ENCODE results near the gene CNIH3. TPM values are rescaled to one million over a fixed set of nuclear protein-coding genes. Genes with fewer than 3 reads are reported as not detected.

CNIH3 gene
- total RNA-seq, 1 donor = 3.6 TPM

DNA sequence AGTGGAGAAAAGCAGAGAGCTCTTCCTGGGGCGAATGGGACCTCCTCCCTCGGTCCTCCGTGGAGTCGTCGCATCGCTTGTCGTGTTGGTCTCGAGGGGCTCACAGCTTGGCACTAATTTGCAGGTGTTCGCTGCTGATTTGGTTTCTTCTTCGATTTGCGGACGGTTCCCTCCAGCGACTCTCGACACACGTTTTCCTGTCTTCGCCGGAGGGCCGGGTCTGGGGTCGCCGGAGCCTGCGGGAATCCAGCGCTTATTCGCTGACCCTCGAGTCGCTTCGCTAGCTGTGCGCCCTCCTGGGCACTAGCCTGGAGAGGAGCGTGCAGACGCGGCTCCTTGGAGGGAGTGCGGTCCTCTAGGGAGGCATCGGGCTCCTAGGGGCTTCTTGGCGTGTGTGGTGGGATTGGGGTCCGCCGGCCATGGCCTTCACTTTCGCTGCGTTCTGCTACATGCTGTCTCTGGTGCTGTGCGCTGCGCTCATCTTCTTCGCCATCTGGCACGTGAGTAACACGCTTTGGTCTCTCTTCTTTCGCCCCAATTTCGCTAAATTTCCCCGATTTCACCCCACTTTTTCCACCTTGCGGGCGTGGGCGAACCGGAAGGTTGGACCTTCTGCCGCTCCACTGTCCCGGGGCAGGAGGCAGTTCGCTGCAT lies 766 bp downstream of the CNIH3 start:
- peaks cover 8% of the 10 kb centered on the region for H3K4me1 ChIP-seq (ENCODE audit: insufficient read depth, low read length)
- no peaks in the 10 kb centered on the region for H4K20me1 ChIP-seq (ENCODE audit: insufficient read depth, low read length)
- peak overlapping the region; percentile 42 for H2AFZ ChIP-seq (ENCODE audit: low read length)
- TF ChIP-seq, protein P1, sequence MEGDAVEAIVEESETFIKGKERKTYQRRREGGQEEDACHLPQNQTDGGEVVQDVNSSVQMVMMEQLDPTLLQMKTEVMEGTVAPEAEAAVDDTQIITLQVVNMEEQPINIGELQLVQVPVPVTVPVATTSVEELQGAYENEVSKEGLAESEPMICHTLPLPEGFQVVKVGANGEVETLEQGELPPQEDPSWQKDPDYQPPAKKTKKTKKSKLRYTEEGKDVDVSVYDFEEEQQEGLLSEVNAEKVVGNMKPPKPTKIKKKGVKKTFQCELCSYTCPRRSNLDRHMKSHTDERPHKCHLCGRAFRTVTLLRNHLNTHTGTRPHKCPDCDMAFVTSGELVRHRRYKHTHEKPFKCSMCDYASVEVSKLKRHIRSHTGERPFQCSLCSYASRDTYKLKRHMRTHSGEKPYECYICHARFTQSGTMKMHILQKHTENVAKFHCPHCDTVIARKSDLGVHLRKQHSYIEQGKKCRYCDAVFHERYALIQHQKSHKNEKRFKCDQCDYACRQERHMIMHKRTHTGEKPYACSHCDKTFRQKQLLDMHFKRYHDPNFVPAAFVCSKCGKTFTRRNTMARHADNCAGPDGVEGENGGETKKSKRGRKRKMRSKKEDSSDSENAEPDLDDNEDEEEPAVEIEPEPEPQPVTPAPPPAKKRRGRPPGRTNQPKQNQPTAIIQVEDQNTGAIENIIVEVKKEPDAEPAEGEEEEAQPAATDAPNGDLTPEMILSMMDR (IDR thresholded peaks at IDR 0.05; ENCODE audit: extremely low read depth, low read depth, low read length) = no peak
- peak overlapping the region; percentile 71 for H3K4me3 ChIP-seq (ENCODE audit: insufficient read depth, low read length)
- no peaks in the 10 kb centered on the region for H3K36me3 ChIP-seq (ENCODE audit: insufficient read depth, low read length)
- H3K9me3 ChIP-seq (ENCODE audit: low read depth, low read length) = no peaks in the 10 kb centered on the region
- H3K79me2 ChIP-seq (ENCODE audit: insufficient read depth, low read length) = peaks cover 37% of the 10 kb centered on the region
- peak overlapping the region; percentile 79 for H3K4me2 ChIP-seq (ENCODE audit: insufficient read depth, low read length)
- no peak overlapping the region for H3K27ac ChIP-seq (ENCODE audit: low read depth, low read length)
- DNase-seq (ENCODE audit: insufficient read length, low spot score, missing footprints) = peak; percentile 58
- peaks cover 50% of the 10 kb centered on the region for H3K27me3 ChIP-seq (ENCODE audit: insufficient read depth, low read length)

DNA sequence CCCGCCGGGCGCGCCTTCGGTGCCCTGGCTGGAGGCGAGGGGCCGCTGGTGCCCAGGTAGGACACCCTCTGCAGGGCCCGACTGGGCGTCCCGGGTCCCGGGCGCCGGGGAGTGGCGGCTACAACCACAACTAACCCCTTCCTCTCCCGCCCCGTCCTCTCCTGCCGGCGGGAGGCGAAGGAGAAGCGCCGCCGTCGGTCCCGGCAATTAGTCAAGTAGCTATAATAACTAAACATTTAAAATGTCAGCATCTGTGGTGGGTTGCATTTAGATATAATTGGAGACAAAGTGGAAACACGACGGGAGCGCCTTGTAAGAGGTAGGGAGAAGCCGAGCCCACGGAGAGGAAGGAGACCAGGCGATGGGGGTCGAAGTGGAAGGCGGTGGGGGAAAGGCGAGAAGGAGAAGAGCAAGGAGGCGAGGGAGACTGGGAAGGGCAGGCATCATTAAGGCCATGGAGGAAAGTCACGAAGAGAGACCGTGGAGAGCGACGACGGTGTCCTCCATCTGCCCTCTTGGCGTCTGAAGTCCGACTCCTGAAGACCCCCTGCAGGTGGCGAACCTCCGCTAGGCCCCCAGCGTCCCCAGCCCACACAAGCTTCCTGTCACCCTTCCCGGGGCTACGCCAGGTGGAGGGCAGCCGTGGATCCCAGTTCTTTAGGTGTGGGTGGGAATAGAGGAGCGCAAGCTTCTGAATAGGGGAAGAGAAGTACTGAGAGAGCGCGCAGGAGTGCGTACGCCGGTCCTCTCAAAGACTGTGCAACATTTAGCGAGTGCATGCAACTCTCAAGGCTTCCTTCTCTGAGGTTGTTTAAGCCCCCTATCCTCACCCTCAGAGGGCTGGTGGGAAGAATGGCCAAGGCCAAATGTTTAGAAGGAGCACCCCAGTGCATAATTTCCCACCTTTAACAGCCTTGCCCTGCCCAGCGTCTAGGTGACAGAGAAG lies 1.6 kb downstream of the CNIH3 start:
- H3K36me3 ChIP-seq (ENCODE audit: insufficient read depth, low read length) = no peaks in the 10 kb centered on the region
- peaks cover 9% of the 10 kb centered on the region for H3K4me1 ChIP-seq (ENCODE audit: insufficient read depth, low read length)
- H4K20me1 ChIP-seq (ENCODE audit: insufficient read depth, low read length) = no peaks in the 10 kb centered on the region
- no peaks in the 10 kb centered on the region for H3K9me3 ChIP-seq (ENCODE audit: low read depth, low read length)
- H3K4me3 ChIP-seq (ENCODE audit: insufficient read depth, low read length) = peak overlapping the region; percentile 71
- H3K27ac ChIP-seq (ENCODE audit: low read depth, low read length) = no peak overlapping the region
- H3K79me2 ChIP-seq (ENCODE audit: insufficient read depth, low read length) = peaks cover 45% of the 10 kb centered on the region
- TF ChIP-seq, protein P1 (IDR thresholded peaks at IDR 0.05; ENCODE audit: extremely low read depth, low read depth, low read length) = no peak
- H3K27me3 ChIP-seq (ENCODE audit: insufficient read depth, low read length) = peaks cover 50% of the 10 kb centered on the region
- no peak for DNase-seq (ENCODE audit: insufficient read length, low spot score, missing footprints)
- H3K4me2 ChIP-seq (ENCODE audit: insufficient read depth, low read length) = peak overlapping the region; percentile 79
- peak overlapping the region; percentile 42 for H2AFZ ChIP-seq (ENCODE audit: low read length)

DNA sequence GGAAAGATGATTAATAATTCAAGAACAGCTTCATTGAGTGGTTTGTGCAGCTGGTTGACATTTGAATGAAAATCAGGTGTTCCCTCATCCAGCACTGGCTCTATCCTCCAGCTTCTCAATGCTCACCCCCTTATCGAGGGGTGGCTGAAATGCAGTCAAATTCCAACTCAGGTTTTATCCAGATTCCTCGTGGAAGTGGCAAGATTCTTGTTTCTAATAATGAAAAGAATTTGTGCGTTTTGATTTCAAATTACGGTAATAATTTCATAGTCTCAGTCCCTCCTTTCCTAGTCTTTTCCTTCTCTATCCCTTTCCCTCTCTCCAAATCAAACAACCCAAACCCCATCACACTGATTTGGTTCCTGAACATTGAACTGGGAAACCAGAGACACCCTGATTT lies 3.1 kb downstream of the CNIH3 start:
- TF ChIP-seq, protein P1 (IDR thresholded peaks at IDR 0.05; ENCODE audit: extremely low read depth, low read depth, low read length) = no peak

DNA sequence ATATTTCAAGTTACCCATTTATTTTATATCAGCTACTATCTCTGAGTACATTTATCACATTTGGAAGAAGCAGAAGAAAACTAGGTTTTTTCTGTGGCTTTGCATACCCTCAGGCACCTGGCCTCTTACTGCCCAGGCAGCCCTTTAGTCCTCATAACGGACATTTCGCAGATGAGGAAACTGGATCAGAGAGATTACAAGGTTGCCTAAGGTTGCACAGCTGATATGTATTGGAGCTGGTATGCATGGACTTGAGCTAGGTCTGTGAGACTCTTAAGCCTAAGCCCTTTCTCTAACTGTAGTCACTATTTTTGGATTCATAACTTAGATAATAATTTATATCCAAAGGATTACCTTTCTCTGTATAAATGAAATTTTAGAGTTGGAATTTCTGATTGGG lies 4.0 kb downstream of the CNIH3 start:
- Histone ChIP-seq H3K4me2 (ENCODE audit: insufficient read depth, low read length) (no peak overlapping the region), H2AFZ (ENCODE audit: low read length) (no peak overlapping the region), H4K20me1 (ENCODE audit: insufficient read depth, low read length) (no peaks in the 10 kb centered on the region), H3K79me2 (ENCODE audit: insufficient read depth, low read length) (peaks cover 48% of the 10 kb centered on the region), H3K27me3 (ENCODE audit: insufficient read depth, low read length) (peaks cover 48% of the 10 kb centered on the region), H3K9me3 (ENCODE audit: low read depth, low read length) (no peaks in the 10 kb centered on the region), H3K36me3 (ENCODE audit: insufficient read depth, low read length) (no peaks in the 10 kb centered on the region), H3K4me3 (ENCODE audit: insufficient read depth, low read length) (no peak overlapping the region), H3K4me1 (ENCODE audit: insufficient read depth, low read length) (peaks cover 32% of the 10 kb centered on the region), H3K27ac (ENCODE audit: low read depth, low read length) (no peak overlapping the region)
- no peak for DNase-seq (ENCODE audit: insufficient read length, low spot score, missing footprints)
- TF ChIP-seq, protein P1 (IDR thresholded peaks at IDR 0.05; ENCODE audit: extremely low read depth, low read depth, low read length) = no peak

More for the DNA sequence above, 3.1 kb downstream of the CNIH3 start:
- H3K27ac ChIP-seq (ENCODE audit: low read depth, low read length) = no peak overlapping the region
- no peaks in the 10 kb centered on the region for H4K20me1 ChIP-seq (ENCODE audit: insufficient read depth, low read length)
- H3K79me2 ChIP-seq (ENCODE audit: insufficient read depth, low read length) = peaks cover 48% of the 10 kb centered on the region
- H2AFZ ChIP-seq (ENCODE audit: low read length) = no peak overlapping the region
- peaks cover 50% of the 10 kb centered on the region for H3K27me3 ChIP-seq (ENCODE audit: insufficient read depth, low read length)
- H3K4me3 ChIP-seq (ENCODE audit: insufficient read depth, low read length) = peak overlapping the region; percentile 71
- no peaks in the 10 kb centered on the region for H3K9me3 ChIP-seq (ENCODE audit: low read depth, low read length)
- H3K36me3 ChIP-seq (ENCODE audit: insufficient read depth, low read length) = no peaks in the 10 kb centered on the region
- DNase-seq (ENCODE audit: insufficient read length, low spot score, missing footprints) = no peak
- H3K4me1 ChIP-seq (ENCODE audit: insufficient read depth, low read length) = peaks cover 24% of the 10 kb centered on the region
- no peak overlapping the region for H3K4me2 ChIP-seq (ENCODE audit: insufficient read depth, low read length)
